T-cell (primary cell): Measurements from ENCODE around the gene DYNC1I1. TPM values are rescaled to one million over a fixed set of nuclear protein-coding genes. Genes with fewer than 3 reads are reported as not detected.

Experiments
- ATAC-seq, 4 experiments: fragments of 200-7000 bp in 3 of 4; fragments of 150-1000 bp in 1 of 4; cut with Tn5 transposase; replicated peaks in 1 of 4; 1 replicate in 3 of 4; 2 replicates in 1 of 4; pipeline ENCODE4 v1.10.0; 2021; ENCODE audit warnings: moderate library complexity in 3 of 4, mild to moderate bottlenecking in 2 of 4, moderate number of reproducible peaks in 1 of 4
- CTCF ChIA-PET, 2 donors: fragments of 300-600 bp; sonication (Branson Sonifier 250); formaldehyde crosslinking; loops; one replicate each; lab custom pipeline; 2022; ENCODE audit warnings: antibody characterized with exemption in 2 of 2; lab: Charles Lee
- POLR2A ChIA-PET, 2 donors: fragments of 300-600 bp; sonication (Branson Sonifier 250); formaldehyde crosslinking; loops; one replicate each; lab custom pipeline; 2022; ENCODE audit warnings: antibody characterized with exemption in 2 of 2; lab: Charles Lee
- DNase-seq, 35 experiments: peaks; one replicate each; pipeline versions ENCODE4 v3.0.0 to v3.0.0-alpha.2; 2013 to 2023
- H3K27ac ChIP-seq: one replicate; pipeline ENCODE4 v1.5.1; 2013; ENCODE audit warnings: low read length
- H3K27me3 ChIP-seq, 2 experiments: replicated peaks in 1 of 2; 1 replicate in 1 of 2; 2 replicates in 1 of 2; pipeline versions ENCODE4 v1.6.1 to v1.7.0; 2013; ENCODE audit warnings: low read length in 1 of 2, mixed read lengths in 1 of 2; ENCODE audit not compliant: control insufficient read depth in 2 of 2, insufficient read depth in 2 of 2; ENCODE audit errors: extremely low read depth in 1 of 2
- H3K36me3 ChIP-seq, 2 donors: 1 replicate in 1 of 2; 2 replicates in 1 of 2; pipeline versions ENCODE4 v1.6.1 to v1.7.0; 2013; ENCODE audit warnings: low read length in 1 of 2; ENCODE audit not compliant: control insufficient read depth in 2 of 2, insufficient read depth in 1 of 2; ENCODE audit errors: extremely low read depth in 1 of 2
- H3K4me1 ChIP-seq, 2 experiments: 1 replicate in 1 of 2; 2 replicates in 1 of 2; pipeline versions ENCODE4 v1.6.1 to v1.7.0; 2013; ENCODE audit warnings: low read length in 2 of 2, mixed read lengths in 1 of 2; ENCODE audit not compliant: insufficient read depth in 2 of 2, control insufficient read depth in 1 of 2; ENCODE audit errors: extremely low read depth in 1 of 2
- H3K4me3 ChIP-seq, 2 donors: 1 replicate in 1 of 2; 2 replicates in 1 of 2; pipeline versions ENCODE4 v1.5.1 to v1.7.0; 2013; ENCODE audit warnings: mild to moderate bottlenecking in 2 of 2, low read length in 1 of 2, moderate library complexity in 1 of 2; ENCODE audit not compliant: control insufficient read depth in 1 of 2; ENCODE audit errors: extremely low read depth in 1 of 2
- H3K9me3 ChIP-seq: 2 replicates; pipeline ENCODE4 v1.7.0; 2013
- H3K27ac Mint-ChIP-seq, 2 donors: one replicate each; pipeline ENCODE4 v1.8.0; 2020 to 2021; ENCODE audit warnings: mild to moderate bottlenecking in 2 of 2, mixed read lengths in 2 of 2
- H3K27me3 Mint-ChIP-seq, 2 donors: one replicate each; pipeline ENCODE4 v1.8.0; 2021 to 2022; ENCODE audit warnings: mixed read lengths in 2 of 2
- H3K36me3 Mint-ChIP-seq: one replicate; pipeline ENCODE4 v1.8.0; 2021; ENCODE audit warnings: mixed read lengths
- H3K4me1 Mint-ChIP-seq, 3 donors: one replicate each; pipeline ENCODE4 v1.8.0; 2020 to 2022; ENCODE audit warnings: mixed read lengths in 3 of 3, mild to moderate bottlenecking in 1 of 3
- H3K4me3 Mint-ChIP-seq, 3 donors: one replicate each; pipeline ENCODE4 v1.8.0; 2020 to 2022; ENCODE audit warnings: mild to moderate bottlenecking in 3 of 3, mixed read lengths in 3 of 3, moderate library complexity in 3 of 3
- H3K9me3 Mint-ChIP-seq, 3 donors: one replicate each; pipeline ENCODE4 v1.8.0; 2020 to 2022; ENCODE audit warnings: mixed read lengths in 3 of 3
- WGBS: methylation state at CpG from one replicate; pipeline ENCODE4 v1.1.5; 2013; ENCODE audit warnings: missing lambda C conversion rate; ENCODE audit not compliant: insufficient coverage; 5-methylcytosine and 5-hydroxymethylcytosine counted together
- total RNA-seq, 35 experiments: library from RNA in 6 of 35; stranded (reverse) in 6 of 35; fragments of 120-200 nt in 1 of 35; gene quantifications; one replicate each; pipeline versions ENCODE4 v1.2.1 to v1.2.4 and lab custom pipeline; 2013 to 2026

Gene DYNC1I1
- total RNA-seq, 5 donors from 2014 or later (not counting 1 experiment from before 2014, with no cell fraction given): 0.16 TPM; not detected in 4

- POLR2A ChIA-PET: no interaction called here
- peaks cover 0 to 1% of the 10 kb centered on the region in 2 experiments for H3K27me3 ChIP-seq
- Mint-ChIP-seq H3K4me1 (no peaks in the 10 kb centered on the region), H3K36me3 (no peaks in the 10 kb centered on the region), H3K27ac (no peak overlapping the region), H3K4me3 (no peak overlapping the region), H3K9me3 (peaks cover 0 to 5% (median 4%) of the 10 kb centered on the region in 3 donors), H3K27me3 (peaks cover 7 to 9% of the 10 kb centered on the region in 2 donors)
- WGBS: no CpG with 5 or more reads among the region's 1 CpG
- ATAC-seq: no peak
- H3K4me3 ChIP-seq: no peak overlapping the region
- CTCF ChIA-PET: no interaction called here
- no peaks in the 10 kb centered on the region for H3K36me3 ChIP-seq
- no peak for DNase-seq
- H3K4me1 ChIP-seq: no peaks in the 10 kb centered on the region
- H3K9me3 ChIP-seq: no peaks in the 10 kb centered on the region
- no peak overlapping the region for H3K27ac ChIP-seq
These were observed 5.7 kb upstream of the DYNC1I1 start for GRCh38 chr7:95766657-95767056.

GRCh38 chr7:95772771-95773581 lies 622 bp downstream of the DYNC1I1 start:
- Mint-ChIP-seq H3K27ac (no peak overlapping the region), H3K9me3 (peaks cover 0 to 4% (median 0%) of the 10 kb centered on the region in 3 donors), H3K36me3 (no peaks in the 10 kb centered on the region), H3K4me3 (peak overlapping the region in 1 of 3 donors; percentile 9), H3K27me3 (peaks cover 19 to 33% of the 10 kb centered on the region in 2 donors), H3K4me1 (peaks cover 3 to 5% (median 4%) of the 10 kb centered on the region in 3 donors)
- ATAC-seq (no peak), DNase-seq (no peak)
- ChIA-PET POLR2A (no interaction called here), CTCF (no interaction called here)
- Histone ChIP-seq H3K27ac (no peak overlapping the region), H3K4me3 (no peak overlapping the region), H3K4me1 (peaks cover 0 to 4% of the 10 kb centered on the region in 2 experiments), H3K9me3 (no peaks in the 10 kb centered on the region), H3K36me3 (no peaks in the 10 kb centered on the region), H3K27me3 (peaks cover 7 to 22% of the 10 kb centered on the region in 2 experiments)
- 31% methylated on average over 27 of the region's 45 CpGs for WGBS

- 100% methylated on average over 1 of the region's 2 CpGs for WGBS
- Mint-ChIP-seq H3K36me3 (no peaks in the 10 kb centered on the region), H3K27me3 (peaks cover 20 to 28% of the 10 kb centered on the region in 2 donors), H3K27ac (no peak overlapping the region), H3K4me3 (no peak overlapping the region), H3K4me1 (peaks cover 3 to 5% (median 4%) of the 10 kb centered on the region in 3 donors), H3K9me3 (no peaks in the 10 kb centered on the region)
- peaks cover 0 to 4% of the 10 kb centered on the region in 2 experiments for H3K4me1 ChIP-seq
- H3K4me3 ChIP-seq: no peak overlapping the region
- ChIA-PET CTCF (no interaction called here), POLR2A (no interaction called here)
- no peaks in the 10 kb centered on the region for H3K9me3 ChIP-seq
- peaks cover 10 to 20% of the 10 kb centered on the region in 2 experiments for H3K27me3 ChIP-seq
- DNase-seq (no peak), ATAC-seq (no peak)
- H3K36me3 ChIP-seq: no peaks in the 10 kb centered on the region
- no peak overlapping the region for H3K27ac ChIP-seq
These were observed 4.3 kb downstream of the DYNC1I1 start for GRCh38 chr7:95776561-95777185.

GRCh38 chr7:95777269-95777668 lies 4.9 kb downstream of the DYNC1I1 start:
- H3K27me3 Mint-ChIP-seq: peaks cover 14 to 23% of the 10 kb centered on the region in 2 donors
- Histone ChIP-seq H3K27ac (no peak overlapping the region), H3K36me3 (no peaks in the 10 kb centered on the region), H3K9me3 (no peaks in the 10 kb centered on the region), H3K27me3 (peaks cover 8 to 16% of the 10 kb centered on the region in 2 experiments), H3K4me3 (no peak overlapping the region), H3K4me1 (peaks cover 0 to 4% of the 10 kb centered on the region in 2 experiments)
- H3K9me3 Mint-ChIP-seq: no peaks in the 10 kb centered on the region
- ATAC-seq: no peak
- WGBS: 87% methylated on average over 6 of the region's 7 CpGs
- H3K36me3 Mint-ChIP-seq: no peaks in the 10 kb centered on the region
- POLR2A ChIA-PET: no interaction called here
- no peak overlapping the region for H3K4me3 Mint-ChIP-seq
- no peak for DNase-seq
- CTCF ChIA-PET: no interaction called here
- H3K4me1 Mint-ChIP-seq: peaks cover 0 to 1% (median under 1%) of the 10 kb centered on the region in 3 donors
- no peak overlapping the region for H3K27ac Mint-ChIP-seq

- no peaks in the 10 kb centered on the region for H3K4me1 ChIP-seq
- CTCF ChIA-PET: no interaction called here
- H3K36me3 Mint-ChIP-seq: no peaks in the 10 kb centered on the region
- DNase-seq (no peak), ATAC-seq (no peak)
- H3K27me3 ChIP-seq: peaks cover 2 to 3% of the 10 kb centered on the region in 2 experiments
- no peak overlapping the region for H3K4me3 Mint-ChIP-seq
- no peak overlapping the region for H3K27ac Mint-ChIP-seq
- no peak overlapping the region for H3K27ac ChIP-seq
- WGBS: no CpG with 5 or more reads among the region's 5 CpGs
- POLR2A ChIA-PET: interaction anchor here in 1 of 2 donors (0.6 kb wide), 1 partner anchor 172 kb away, joined by 4 read pairs; no protein-coding TSS in a partner anchor
- no peaks in the 10 kb centered on the region for H3K9me3 Mint-ChIP-seq
- H3K4me1 Mint-ChIP-seq: no peaks in the 10 kb centered on the region
- H3K36me3 ChIP-seq: no peaks in the 10 kb centered on the region
- H3K9me3 ChIP-seq: no peaks in the 10 kb centered on the region
- peaks cover 3 to 17% of the 10 kb centered on the region in 2 donors for H3K27me3 Mint-ChIP-seq
- H3K4me3 ChIP-seq: no peak overlapping the region
These were observed 8.3 kb downstream of the DYNC1I1 start for GRCh38 chr7:95780665-95781064.

- Mint-ChIP-seq H3K4me1 (no peaks in the 10 kb centered on the region), H3K27ac (no peak overlapping the region), H3K36me3 (no peaks in the 10 kb centered on the region), H3K4me3 (no peak overlapping the region), H3K27me3 (peaks cover 3 to 22% of the 10 kb centered on the region in 2 donors), H3K9me3 (no peaks in the 10 kb centered on the region)
- Histone ChIP-seq H3K27ac (no peak overlapping the region), H3K4me3 (no peak overlapping the region), H3K36me3 (no peaks in the 10 kb centered on the region), H3K27me3 (peaks cover 2 to 3% of the 10 kb centered on the region in 2 experiments), H3K4me1 (no peaks in the 10 kb centered on the region), H3K9me3 (no peaks in the 10 kb centered on the region)
- no peak for DNase-seq
- WGBS: 53% methylated on average over 2 of the region's 3 CpGs
- CTCF ChIA-PET: no interaction called here
- no peak for ATAC-seq
- POLR2A ChIA-PET: no interaction called here
These were observed 9.7 kb downstream of the DYNC1I1 start for GRCh38 chr7:95781961-95782586.
